PC-3 (cell line): ENCODE results near the gene STAT5B. TPM values are rescaled to one million over a fixed set of nuclear protein-coding genes. Genes with fewer than 3 reads are reported as not detected.

Source experiments
- ATAC-seq: fragments of 200-7000 bp; cut with Tn5 transposase; 2 replicates; pipeline ENCODE4 v1.9.1; 2020; ENCODE audit warnings: mild to moderate bottlenecking, moderate library complexity
- BruUV-seq: library from RNA; stranded (reverse); fragments of 400-500 nt; replicated peaks from 2 replicates; lab custom pipeline; 2021; lab: Mats Ljungman, UMichigan
- CTCF ChIA-PET: fragments of 300-600 bp; sonication (Branson Sonifier 250); formaldehyde crosslinking; loops from one replicate; lab custom pipeline; 2022; ENCODE audit warnings: antibody characterized with exemption; lab: Charles Lee
- POLR2A ChIA-PET: fragments of 300-600 bp; sonication (Branson Sonifier 250); formaldehyde crosslinking; loops from one replicate; lab custom pipeline; 2022; ENCODE audit warnings: antibody characterized with exemption; ENCODE audit not compliant: unreplicated experiment; lab: Charles Lee
- DNase-seq: peaks from one replicate; pipeline ENCODE4 v3.0.0-alpha.2; 2015
- H2AFZ ChIP-seq: fragments of 300-600 bp; sonication (generic); 2 replicates; pipeline ENCODE4 v1.6.0; 2016; ENCODE audit warnings: antibody characterized with exemption, low read length
- H3F3A ChIP-seq: fragments of 300-600 bp; sonication (generic); one replicate; pipeline ENCODE4 v1.6.0; 2017; ENCODE audit warnings: antibody characterized with exemption, low read length, control low read depth, mild to moderate bottlenecking; ENCODE audit not compliant: unreplicated experiment
- H3K27ac ChIP-seq: fragments of 300-600 bp; sonication (generic); 2 replicates; pipeline ENCODE4 v1.5.1; 2016; ENCODE audit warnings: mild to moderate bottlenecking, low read length
- H3K27me3 ChIP-seq: fragments of 300-600 bp; sonication (generic); 2 replicates; pipeline ENCODE4 v1.6.1; 2016; ENCODE audit warnings: low read length, mixed read lengths
- H3K36me3 ChIP-seq: fragments of 300-600 bp; sonication (generic); 2 replicates; pipeline ENCODE4 v1.6.1; 2016; ENCODE audit warnings: low read depth, mixed run types, low read length, mixed read lengths
- H3K4me1 ChIP-seq: fragments of 300-600 bp; sonication (generic); 2 replicates; pipeline ENCODE4 v1.5.1; 2016; ENCODE audit warnings: low read length; ENCODE audit not compliant: insufficient read depth
- H3K4me2 ChIP-seq: fragments of 300-600 bp; sonication (generic); 2 replicates; pipeline ENCODE4 v1.6.0; 2016; ENCODE audit warnings: low read length
- H3K4me3 ChIP-seq: fragments of 300-600 bp; sonication (generic); 2 replicates; pipeline ENCODE4 v1.5.1; 2016; ENCODE audit warnings: mild to moderate bottlenecking, low read length, mixed read lengths
- H3K79me2 ChIP-seq: fragments of 300-600 bp; sonication (generic); 2 replicates; pipeline ENCODE4 v1.6.1; 2017; ENCODE audit warnings: low read length, mixed read lengths
- H3K9ac ChIP-seq: fragments of 300-600 bp; sonication (generic); 2 replicates; pipeline ENCODE4 v1.6.0; 2016; ENCODE audit warnings: mild to moderate bottlenecking, low read length
- H3K9me2 ChIP-seq: fragments of 300-600 bp; sonication (generic); replicated peaks from 2 replicates; pipeline ENCODE4 v1.6.1; 2016; ENCODE audit warnings: mixed run types, low read length, mixed read lengths
- H3K9me3 ChIP-seq: fragments of 300-600 bp; sonication (generic); 2 replicates; pipeline ENCODE4 v1.6.1; 2016; ENCODE audit warnings: low read length, mixed read lengths
- H4K20me1 ChIP-seq: fragments of 300-600 bp; sonication (generic); 2 replicates; pipeline ENCODE4 v1.6.1; 2016; ENCODE audit warnings: low read length, mixed read lengths
- EZH2 ChIP-seq: fragments of 300-600 bp; sonication (generic); IDR thresholded peaks from one replicate; pipeline ENCODE4 v1.6.1; 2017; ENCODE audit warnings: antibody characterized with exemption, mild to moderate bottlenecking, low read length; ENCODE audit not compliant: unreplicated experiment
- EZH2phosphoT487 ChIP-seq: fragments of 300-600 bp; sonication (generic); IDR thresholded peaks from 2 replicates; pipeline ENCODE4 v1.6.1; 2018; ENCODE audit warnings: mild to moderate bottlenecking, antibody characterized with exemption, low read length, borderline replicate concordance
- intact Hi-C: fragments of 100-400 bp; cut with micrococcal nuclease; formaldehyde crosslinking; loops from 2 replicates; pipeline ENCODE4 v1.9.0; 2023
- total RNA-seq: library from RNA; depleted of rRNA; stranded (reverse); fragments of >200 nt; gene quantifications from 2 replicates; pipeline ENCODE4 v1.2.3, GENCODE V29; 2014
- TF ChIP-seq, protein P1 (sequence below): fragments of 300-600 bp; sonication (generic); conservative IDR thresholded peaks from 2 replicates; pipeline ENCODE4 v1.5.1; 2017; ENCODE audit warnings: antibody characterized with exemption, low read depth, mild to moderate bottlenecking, low read length

The STAT5B gene
- total RNA-seq, 1 experiment from 2014 or later = not detected

DNA sequence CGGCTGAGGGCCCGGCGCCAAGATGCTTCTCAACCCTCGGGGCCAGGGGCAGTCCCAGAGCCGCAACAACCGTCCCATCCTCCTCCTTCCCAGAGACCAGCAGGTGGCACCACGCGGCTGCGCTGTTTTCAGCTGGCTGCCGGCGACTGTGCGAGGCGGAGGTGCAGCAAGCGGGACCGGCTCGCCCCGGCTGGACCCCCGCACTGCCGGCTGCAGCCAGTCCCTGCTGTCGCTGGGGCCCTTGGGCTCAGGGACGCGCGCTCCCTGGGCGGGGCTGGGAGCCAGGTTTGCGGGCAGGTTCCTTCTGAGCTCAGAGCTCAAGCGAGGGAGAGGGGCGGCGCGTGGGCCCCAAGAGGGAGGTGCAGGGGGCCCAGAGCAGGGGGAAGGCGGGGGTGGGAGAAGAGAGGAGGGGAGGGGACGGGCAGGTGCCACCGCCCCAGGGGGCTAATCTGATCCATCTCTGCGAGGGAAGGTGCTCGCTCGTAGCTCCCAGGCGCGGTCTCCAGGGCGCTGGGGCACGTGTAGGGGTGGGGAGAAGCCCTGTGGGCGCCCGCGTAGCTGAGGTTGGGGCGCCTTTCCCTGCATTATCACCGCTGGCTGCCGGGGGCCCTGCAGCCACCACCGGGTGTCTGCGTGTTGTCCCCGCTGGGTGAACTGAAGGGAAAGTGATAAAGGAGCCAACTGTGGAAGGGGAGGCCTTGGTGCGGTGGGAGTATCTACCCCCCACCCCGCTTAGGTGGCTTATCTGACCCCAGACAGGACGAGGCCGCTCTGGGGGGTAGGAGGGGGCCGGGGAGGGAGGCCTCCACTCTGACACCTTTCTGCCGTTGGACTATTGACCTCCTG lies 36.3 kb upstream of the STAT5B start:
- ATAC-seq = no peak
- Histone ChIP-seq H3K79me2 (no peaks in the 10 kb centered on the region), H3F3A (no peaks in the 10 kb centered on the region), H4K20me1 (no peaks in the 10 kb centered on the region), H3K9ac (no peak overlapping the region), H3K36me3 (no peaks in the 10 kb centered on the region), H3K27me3 (no peaks in the 10 kb centered on the region), H3K4me3 (no peak overlapping the region), H3K9me2 (no peaks in the 10 kb centered on the region), H3K4me2 (no peak overlapping the region), H3K9me3 (no peaks in the 10 kb centered on the region), H3K4me1 (no peaks in the 10 kb centered on the region), H2AFZ (no peak overlapping the region), H3K27ac (no peak overlapping the region)
- intact Hi-C loops = no loop called here
- no peak for DNase-seq
- ChIA-PET POLR2A (no interaction called here), CTCF (no interaction called here)
- TF ChIP-seq, protein P1, sequence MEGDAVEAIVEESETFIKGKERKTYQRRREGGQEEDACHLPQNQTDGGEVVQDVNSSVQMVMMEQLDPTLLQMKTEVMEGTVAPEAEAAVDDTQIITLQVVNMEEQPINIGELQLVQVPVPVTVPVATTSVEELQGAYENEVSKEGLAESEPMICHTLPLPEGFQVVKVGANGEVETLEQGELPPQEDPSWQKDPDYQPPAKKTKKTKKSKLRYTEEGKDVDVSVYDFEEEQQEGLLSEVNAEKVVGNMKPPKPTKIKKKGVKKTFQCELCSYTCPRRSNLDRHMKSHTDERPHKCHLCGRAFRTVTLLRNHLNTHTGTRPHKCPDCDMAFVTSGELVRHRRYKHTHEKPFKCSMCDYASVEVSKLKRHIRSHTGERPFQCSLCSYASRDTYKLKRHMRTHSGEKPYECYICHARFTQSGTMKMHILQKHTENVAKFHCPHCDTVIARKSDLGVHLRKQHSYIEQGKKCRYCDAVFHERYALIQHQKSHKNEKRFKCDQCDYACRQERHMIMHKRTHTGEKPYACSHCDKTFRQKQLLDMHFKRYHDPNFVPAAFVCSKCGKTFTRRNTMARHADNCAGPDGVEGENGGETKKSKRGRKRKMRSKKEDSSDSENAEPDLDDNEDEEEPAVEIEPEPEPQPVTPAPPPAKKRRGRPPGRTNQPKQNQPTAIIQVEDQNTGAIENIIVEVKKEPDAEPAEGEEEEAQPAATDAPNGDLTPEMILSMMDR = no peak
- TF ChIP-seq EZH2phosphoT487 (no peak), EZH2 (no peak)
- no TSS peak for BruUV-seq

- intact Hi-C loops = no loop called here
- no peak overlapping the region for H2AFZ ChIP-seq
- H3K27ac ChIP-seq = no peak overlapping the region
- H3K79me2 ChIP-seq = no peaks in the 10 kb centered on the region
- no peak for DNase-seq
- TF ChIP-seq EZH2phosphoT487 (no peak), EZH2 (no peak)
- TF ChIP-seq, protein P1 = no peak
- H3K9me2 ChIP-seq = no peaks in the 10 kb centered on the region
- no peaks in the 10 kb centered on the region for H3K9me3 ChIP-seq
- no peaks in the 10 kb centered on the region for H3K36me3 ChIP-seq
- H3K4me2 ChIP-seq = no peak overlapping the region
- no peaks in the 10 kb centered on the region for H3F3A ChIP-seq
- H3K4me3 ChIP-seq = no peak overlapping the region
- no peaks in the 10 kb centered on the region for H3K27me3 ChIP-seq
- POLR2A ChIA-PET = no interaction called here
- H4K20me1 ChIP-seq = no peaks in the 10 kb centered on the region
- no TSS peak for BruUV-seq
- H3K4me1 ChIP-seq = no peaks in the 10 kb centered on the region
- no peak for ATAC-seq
- no peak overlapping the region for H3K9ac ChIP-seq
- CTCF ChIA-PET = no interaction called here
Observed at GRCh38 chr17:42312035-42312284, 35.8 kb upstream of the STAT5B start.

GRCh38 chr17:42311240-42312034 lies 35.2 kb upstream of the STAT5B start:
- no peak overlapping the region for H3K4me2 ChIP-seq
- H3K27ac ChIP-seq = no peak overlapping the region
- intact Hi-C loops = no loop called here
- no peaks in the 10 kb centered on the region for H3K9me2 ChIP-seq
- POLR2A ChIA-PET = no interaction called here
- H3K9me3 ChIP-seq = no peaks in the 10 kb centered on the region
- no peak overlapping the region for H2AFZ ChIP-seq
- no peak for TF ChIP-seq EZH2
- TF ChIP-seq EZH2phosphoT487 = no peak
- TF ChIP-seq, protein P1 = no peak
- no peaks in the 10 kb centered on the region for H4K20me1 ChIP-seq
- H3K4me3 ChIP-seq = no peak overlapping the region
- no peak overlapping the region for H3K9ac ChIP-seq
- no peaks in the 10 kb centered on the region for H3K36me3 ChIP-seq
- no peaks in the 10 kb centered on the region for H3F3A ChIP-seq
- CTCF ChIA-PET = no interaction called here
- H3K4me1 ChIP-seq = no peaks in the 10 kb centered on the region
- DNase-seq (no peak), ATAC-seq (no peak)
- H3K27me3 ChIP-seq = no peaks in the 10 kb centered on the region
- H3K79me2 ChIP-seq = no peaks in the 10 kb centered on the region
- no TSS peak for BruUV-seq
